GM18511 (cell line): ENCODE measurements around the gene CHSY1.

Source experiments
- ATAC-seq: cut with Tn5 transposase; IDR thresholded peaks from one replicate; pipeline ENCODE4 v1.9.1; 2021; ENCODE audit warnings: mild to moderate bottlenecking, moderate library complexity; ENCODE audit not compliant: unreplicated experiment

The CHSY1 gene

GRCh38 chr15:101173233-101174119 is 78.4 kb downstream of the CHSY1 start:
- no peak for ATAC-seq

DNA sequence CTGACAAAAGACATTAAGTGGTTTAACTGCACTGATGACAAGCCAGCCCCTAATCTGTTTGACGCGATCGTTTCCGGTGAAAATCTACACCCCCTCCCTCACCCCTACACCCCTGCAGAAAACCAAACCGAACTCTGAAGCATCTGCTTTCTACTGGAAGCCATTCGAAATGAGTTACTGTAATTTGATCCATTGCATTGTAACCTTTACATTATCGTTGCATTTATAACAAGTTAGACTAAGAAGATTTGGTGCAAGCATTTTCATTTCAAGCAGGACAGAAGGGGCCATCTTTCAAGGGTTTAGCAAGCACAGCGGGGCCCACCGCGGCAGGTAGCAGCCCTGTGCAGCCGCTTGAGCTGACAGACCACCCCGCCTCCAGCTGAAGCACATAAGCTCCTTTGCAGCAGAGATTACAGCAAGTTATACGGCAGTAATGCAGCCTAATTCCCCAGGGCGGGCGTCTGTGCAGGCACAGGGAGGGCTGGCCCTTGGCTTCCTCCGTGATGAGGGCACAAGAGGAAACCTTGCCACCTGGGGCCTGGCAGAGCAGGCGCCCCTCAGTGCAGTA is 79.3 kb downstream of the CHSY1 start:
- ATAC-seq, result no peak

DNA sequence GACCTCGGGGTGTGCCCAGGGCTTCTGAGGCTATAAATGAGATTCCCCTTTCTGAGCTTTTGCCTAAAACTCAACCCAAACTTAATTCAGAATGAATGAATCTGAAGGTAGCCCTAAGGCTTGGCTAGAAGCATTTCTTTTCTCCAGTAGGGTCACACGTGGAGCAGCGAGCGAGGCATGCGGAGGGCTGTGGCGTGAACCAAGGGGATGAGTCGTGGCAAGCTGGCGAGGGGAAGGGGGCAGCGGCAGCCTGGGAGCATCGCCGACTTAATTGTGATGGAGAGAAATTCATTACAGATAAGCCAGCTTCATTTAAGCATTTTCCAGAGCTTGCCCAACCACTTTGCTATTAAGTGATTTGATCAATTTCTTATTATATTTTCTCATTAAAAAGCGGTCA is 79.9 kb downstream of the CHSY1 start:
- ATAC-seq, result no peak

DNA sequence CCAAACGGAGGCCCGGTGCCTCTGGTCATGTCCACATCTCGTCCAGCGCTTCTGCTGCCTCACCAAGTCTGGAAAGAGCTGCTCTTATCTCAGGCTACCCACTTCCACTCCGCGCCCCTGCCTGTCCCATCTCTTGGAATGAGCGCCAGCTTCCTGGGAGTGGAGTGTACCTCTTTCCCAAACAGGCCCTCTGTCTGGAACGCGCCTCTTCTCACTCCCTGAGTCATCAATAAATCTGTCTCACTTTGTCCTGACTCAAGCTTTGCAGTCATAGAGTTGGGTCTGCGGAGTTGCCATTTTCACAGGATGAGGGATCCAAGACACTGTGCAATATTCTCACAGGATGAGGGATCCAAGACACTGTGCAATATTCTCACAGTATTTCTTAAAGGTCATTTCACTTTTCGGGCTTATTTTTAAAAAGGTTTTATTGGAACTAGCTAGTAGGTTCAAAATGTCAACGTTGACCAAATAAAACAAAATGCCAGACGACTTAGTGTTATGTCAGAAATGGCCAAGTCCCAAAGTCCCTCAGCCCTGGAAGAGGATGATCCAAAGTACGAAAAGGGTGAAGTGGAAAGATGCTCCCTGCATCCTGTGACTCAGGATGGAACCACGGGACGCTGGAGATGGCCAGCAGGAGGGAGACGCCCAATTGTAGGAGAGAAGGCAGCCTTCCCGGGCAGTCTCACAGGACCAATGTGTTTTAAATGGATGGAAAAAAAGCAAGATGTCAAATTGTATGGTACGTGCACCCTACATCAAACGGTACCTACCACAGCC is 81.1 kb downstream of the CHSY1 start:
- ATAC-seq, result no peak

DNA sequence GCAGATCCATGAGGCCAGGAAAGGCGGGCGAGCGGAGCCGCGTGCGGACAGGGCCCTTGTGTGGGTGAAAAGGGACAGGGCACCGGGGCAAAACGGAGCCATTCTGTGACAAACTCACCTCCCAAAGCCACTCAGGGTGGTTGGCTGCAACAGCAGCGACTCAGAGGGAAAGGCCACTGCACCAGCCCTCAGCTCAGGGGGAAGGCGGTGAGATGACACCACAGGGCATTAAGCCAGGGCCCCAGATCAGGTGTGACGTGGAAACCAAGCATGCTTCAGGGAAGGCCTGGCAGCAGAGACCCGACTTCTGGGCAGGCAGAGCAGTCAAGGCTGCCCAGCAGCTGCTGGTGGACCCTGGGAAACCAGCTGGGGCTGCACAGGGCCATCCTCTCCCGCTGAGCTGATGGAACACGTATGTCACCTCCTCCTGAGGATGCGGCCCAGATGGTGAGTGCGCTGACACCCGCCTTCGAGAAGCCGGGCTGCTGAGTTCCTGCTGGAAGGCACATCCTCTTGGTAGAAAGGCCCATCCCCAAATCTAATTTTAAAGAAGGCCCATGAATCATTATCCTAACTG is 82.3 kb downstream of the CHSY1 start:
- no peak for ATAC-seq

GRCh38 chr15:101168898-101169494 is 82.9 kb downstream of the CHSY1 start:
- no peak for ATAC-seq

DNA sequence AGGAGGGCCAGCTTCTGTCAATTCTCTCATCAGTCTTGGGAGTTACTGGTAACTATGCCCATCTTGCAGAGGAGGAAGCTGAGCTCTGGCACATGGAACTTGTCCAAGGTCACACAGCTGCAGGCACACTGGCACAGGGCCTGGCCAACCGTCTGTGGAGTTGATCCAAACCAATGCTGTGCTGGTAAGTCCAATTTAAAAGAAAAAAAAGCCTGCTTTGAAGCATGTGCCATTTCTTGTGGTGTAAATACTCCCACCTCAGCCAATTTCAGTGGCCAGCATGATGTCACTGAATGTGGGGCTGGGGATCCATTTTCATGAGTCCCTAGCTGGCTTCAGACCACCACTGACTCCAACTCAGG is 83.4 kb downstream of the CHSY1 start:
- ATAC-seq, result peak; percentile 20

DNA sequence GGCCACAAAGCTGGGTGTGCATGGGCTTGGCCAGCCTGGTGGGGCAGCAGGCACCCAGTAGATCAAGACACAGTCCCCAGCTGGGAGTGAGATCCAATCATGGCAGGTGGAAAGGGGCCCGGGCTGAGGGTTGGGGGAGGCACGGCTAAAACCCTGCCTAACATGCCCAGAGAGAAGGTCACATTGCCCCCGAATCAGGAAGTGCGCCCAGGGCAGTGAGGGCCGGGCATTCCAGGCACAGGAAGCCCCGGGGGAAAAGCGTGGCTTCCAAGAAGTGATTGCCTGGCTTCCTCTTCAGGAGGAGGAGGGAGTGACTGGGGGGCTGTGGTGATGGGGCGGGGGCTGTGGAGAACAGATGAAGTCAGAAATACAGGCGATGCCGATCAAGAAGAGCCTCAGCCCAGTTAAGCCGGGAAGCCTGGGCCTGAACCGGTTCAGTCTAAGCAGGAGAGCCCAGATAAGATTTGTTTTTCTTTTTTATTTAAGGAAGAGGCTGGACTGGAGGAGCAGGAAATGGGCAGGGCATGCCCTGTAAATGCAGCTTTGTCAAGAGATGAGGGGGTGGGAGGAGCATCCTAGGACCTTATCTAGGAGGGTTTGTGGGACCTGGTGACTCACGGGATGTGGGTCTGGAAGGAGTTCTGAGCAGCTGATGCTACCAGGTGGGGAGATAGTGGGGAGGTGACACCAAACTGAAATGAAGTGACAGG is 83.9 kb downstream of the CHSY1 start:
- peak; percentile 74 for ATAC-seq

GRCh38 chr15:101167411-101167752 is 84.5 kb downstream of the CHSY1 start:
- no peak for ATAC-seq

- no peak for ATAC-seq
These were observed 85.9 kb downstream of the CHSY1 start for GRCh38 chr15:101165905-101166471.

GRCh38 chr15:101162701-101163483 is 89.0 kb downstream of the CHSY1 start:
- no peak for ATAC-seq

DNA sequence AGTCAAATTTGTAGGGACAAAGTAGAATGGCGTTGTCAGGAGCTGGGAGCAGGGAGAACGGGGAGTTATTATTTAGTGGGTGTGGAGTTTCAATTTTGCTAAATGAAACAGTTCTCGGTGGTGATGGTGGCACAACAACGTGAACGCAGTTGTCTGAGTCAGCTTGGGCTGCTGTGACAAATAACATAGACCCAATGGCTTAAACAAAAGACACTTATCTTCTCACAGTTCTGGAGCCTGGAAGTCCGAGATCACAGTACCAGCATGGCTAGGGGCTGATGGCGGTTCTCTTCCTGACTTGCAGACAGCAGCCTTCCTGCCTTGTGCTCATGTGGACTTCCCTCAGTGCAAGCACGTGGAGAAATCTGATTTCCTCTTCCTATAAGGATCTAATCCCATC is 90.2 kb downstream of the CHSY1 start:
- no peak for ATAC-seq

DNA sequence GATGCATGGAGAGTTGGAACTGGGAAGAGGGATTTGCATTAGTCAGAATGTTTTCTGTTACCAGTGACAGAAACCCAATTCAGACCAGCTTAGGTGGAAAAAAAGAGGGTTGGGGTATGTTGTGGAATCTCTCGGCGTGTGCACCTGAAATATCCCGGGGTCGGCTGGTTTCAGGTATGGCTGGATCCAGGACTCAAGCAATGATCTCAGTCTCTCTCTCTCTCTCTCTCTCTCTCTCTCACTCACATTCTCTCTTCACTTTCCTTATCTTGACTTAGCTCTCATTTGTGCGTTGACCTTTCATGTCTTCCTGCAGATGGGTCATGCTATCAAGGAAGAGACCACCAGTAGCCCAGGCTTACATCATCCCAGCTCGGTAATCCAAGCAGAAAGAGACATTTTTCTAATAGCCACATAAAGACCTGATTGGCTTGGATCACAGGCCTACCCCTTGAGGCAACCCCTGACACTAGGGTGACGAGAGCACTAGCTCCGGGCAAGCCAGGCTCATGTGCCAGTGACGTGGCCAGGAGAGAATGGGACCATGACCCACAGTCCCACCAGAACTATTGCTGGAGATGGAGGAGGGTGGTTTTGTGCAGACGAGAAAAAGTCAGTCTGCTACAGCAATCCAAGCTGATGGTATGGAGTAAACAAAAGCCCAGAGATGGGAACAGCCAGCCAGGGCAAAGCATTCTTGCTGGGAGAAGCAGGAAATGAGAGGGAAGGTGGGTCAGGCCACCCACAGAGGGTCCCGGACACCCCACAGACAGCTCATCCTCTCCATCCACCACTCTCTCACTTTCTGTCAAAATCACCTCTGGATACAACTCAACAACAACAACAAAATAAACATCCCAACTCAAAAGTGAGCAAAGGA is 91.7 kb downstream of the CHSY1 start:
- no peak for ATAC-seq

DNA sequence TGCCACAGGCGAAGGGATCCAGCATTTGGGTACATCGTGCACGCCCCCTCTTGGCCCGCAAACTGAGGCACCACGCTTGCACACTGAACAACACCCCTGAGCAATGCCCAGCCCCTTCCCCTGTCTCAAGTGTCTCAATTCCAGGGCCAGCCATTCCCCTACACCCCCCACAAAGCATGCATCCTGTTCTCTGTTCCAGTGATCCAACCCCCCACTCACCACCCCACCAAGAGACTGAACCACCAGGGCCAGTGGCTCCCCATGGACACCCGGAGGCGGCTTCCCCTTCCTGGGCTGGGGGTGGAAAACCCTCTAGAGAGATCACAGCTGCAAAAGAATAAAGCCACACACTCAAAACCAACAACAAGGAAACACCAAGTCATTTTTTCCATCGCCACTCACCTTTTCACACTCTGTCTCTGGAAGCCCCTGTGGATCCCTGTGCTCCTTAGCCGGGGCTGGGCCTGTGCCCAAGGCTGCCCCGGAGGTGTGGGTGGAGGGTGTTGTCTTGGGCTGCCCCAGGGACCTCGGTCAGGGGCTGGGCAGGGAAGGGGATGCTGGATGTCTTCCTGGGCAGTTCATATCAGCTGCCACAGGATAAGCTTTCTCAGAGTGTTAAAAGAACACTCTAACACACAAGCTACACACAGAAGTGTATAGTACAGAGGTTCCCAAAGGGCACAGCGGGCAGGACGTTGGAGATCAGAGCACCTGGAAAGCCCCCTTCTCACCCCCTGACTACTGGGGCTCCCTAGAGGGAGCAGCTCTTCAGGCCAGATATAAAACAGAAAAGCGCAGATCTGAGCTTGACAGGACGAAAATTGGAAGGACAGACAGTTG is 92.5 kb downstream of the CHSY1 start:
- no peak for ATAC-seq

GRCh38 chr15:101158166-101159095 is 93.4 kb downstream of the CHSY1 start:
- ATAC-seq, result no peak

DNA sequence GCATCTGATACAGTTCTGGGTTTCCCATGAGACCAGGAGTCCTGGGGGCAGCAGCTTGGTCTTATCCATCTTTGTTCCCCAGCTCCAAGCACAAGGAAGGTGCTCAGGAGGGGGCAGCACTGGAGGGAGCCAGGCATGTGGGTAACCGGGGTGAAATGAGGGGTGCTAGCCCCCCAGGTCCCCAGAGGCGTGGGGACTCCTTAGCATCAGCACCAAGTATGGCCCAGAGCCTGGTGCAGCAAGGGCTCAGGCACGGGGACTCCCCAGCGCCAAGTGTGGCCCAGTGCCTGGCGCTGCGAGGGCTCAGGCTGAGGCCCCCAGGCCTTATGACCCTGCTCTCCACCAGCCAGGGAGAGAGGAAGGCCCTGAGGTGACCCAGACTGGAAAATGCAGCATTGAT is 94.1 kb downstream of the CHSY1 start:
- no peak for ATAC-seq
